Neural progenitor cell (in vitro differentiated cells): ENCODE data around the gene DHCR24. TPM values are rescaled to one million over a fixed set of nuclear protein-coding genes. Genes with fewer than 3 reads are reported as not detected.

Source experiments
- DNase-seq: peaks from one replicate; pipeline ENCODE4 v3.0.0-alpha.2; 2016; ENCODE audit warnings: low spot score
- H2AFZ ChIP-seq: fragments of 200-600 bp; sonication (generic); replicated peaks from 2 replicates; pipeline ENCODE4 v1.6.1; 2016; ENCODE audit warnings: antibody characterized with exemption
- H3F3A ChIP-seq: fragments of 200-600 bp; sonication (generic); 2 replicates; pipeline ENCODE4 v1.6.1; 2016; ENCODE audit warnings: antibody characterized with exemption, low read depth
- H3K27ac ChIP-seq: fragments of 200-600 bp; sonication (generic); 2 replicates; pipeline ENCODE4 v1.5.1; 2016; ENCODE audit warnings: mild to moderate bottlenecking
- H3K27me3 ChIP-seq: fragments of 200-600 bp; sonication (generic); 2 replicates; pipeline ENCODE4 v1.6.1; 2016; ENCODE audit warnings: mild to moderate bottlenecking, moderate library complexity
- H3K36me3 ChIP-seq: fragments of 200-600 bp; sonication (generic); 2 replicates; pipeline ENCODE4 v1.5.1; 2016
- H3K4me1 ChIP-seq: fragments of 200-600 bp; sonication (generic); 2 replicates; pipeline ENCODE4 v1.6.1; 2016; ENCODE audit warnings: mixed run types
- H3K4me2 ChIP-seq: fragments of 200-600 bp; sonication (generic); 2 replicates; pipeline ENCODE4 v1.6.1; 2016
- H3K4me3 ChIP-seq: fragments of 200-600 bp; sonication (generic); 2 replicates; pipeline ENCODE4 v1.5.1; 2016
- H3K79me2 ChIP-seq: fragments of 200-600 bp; sonication (generic); 2 replicates; pipeline ENCODE4 v1.6.1; 2016; ENCODE audit warnings: low read depth
- H3K9ac ChIP-seq: fragments of 200-600 bp; sonication (generic); 2 replicates; pipeline ENCODE4 v1.6.1; 2016
- H3K9me3 ChIP-seq: fragments of 200-600 bp; sonication (generic); 2 replicates; pipeline ENCODE4 v1.5.1; 2016; ENCODE audit warnings: low read depth
- H4K20me1 ChIP-seq: fragments of 200-600 bp; sonication (generic); 2 replicates; pipeline ENCODE4 v1.6.1; 2016; ENCODE audit warnings: low read depth
- H3K27ac Mint-ChIP-seq: 3 replicates; pipeline ENCODE4 v1.8.0; 2021; ENCODE audit warnings: mixed read lengths
- H3K27me3 Mint-ChIP-seq: 2 replicates; pipeline ENCODE4 v1.8.0; 2022; ENCODE audit warnings: low read depth, mild to moderate bottlenecking, inconsistent platforms, moderate library complexity, mixed read lengths; ENCODE audit not compliant: insufficient read depth
- H3K36me3 Mint-ChIP-seq: 3 replicates; pipeline ENCODE4 v1.8.0; 2021; ENCODE audit warnings: mixed read lengths
- H3K4me1 Mint-ChIP-seq: 3 replicates; pipeline ENCODE4 v1.8.0; 2021; ENCODE audit warnings: mixed read lengths
- H3K4me3 Mint-ChIP-seq: 3 replicates; pipeline ENCODE4 v1.8.0; 2021; ENCODE audit warnings: mild to moderate bottlenecking, moderate library complexity, mixed read lengths
- H3K9me3 Mint-ChIP-seq: 3 replicates; pipeline ENCODE4 v1.8.0; 2020; ENCODE audit warnings: mixed read lengths
- EZH2 ChIP-seq: fragments of 200-600 bp; sonication (generic); IDR thresholded peaks from 2 replicates; pipeline ENCODE4 v1.6.1; 2017; ENCODE audit warnings: antibody characterized with exemption, mild to moderate bottlenecking, moderate library complexity
- EZH2phosphoT487 ChIP-seq: fragments of 200-600 bp; sonication (generic); IDR thresholded peaks from 2 replicates; pipeline ENCODE4 v1.6.1; 2017; ENCODE audit warnings: antibody characterized with exemption
- total RNA-seq: library from RNA; depleted of rRNA; stranded (reverse); fragments of >200 nt; gene quantifications from 2 replicates; pipeline ENCODE4 v1.2.3, GENCODE V29; 2015; ENCODE audit warnings: low replicate concordance
- TF ChIP-seq, protein P1 (sequence below): fragments of 200-600 bp; sonication (generic); IDR thresholded peaks from 2 replicates; pipeline ENCODE4 v1.5.1; 2017; ENCODE audit warnings: antibody characterized with exemption, mild to moderate bottlenecking

The DHCR24 gene
- total RNA-seq, 1 donor from 2014 or later = 94.5 TPM

DNA sequence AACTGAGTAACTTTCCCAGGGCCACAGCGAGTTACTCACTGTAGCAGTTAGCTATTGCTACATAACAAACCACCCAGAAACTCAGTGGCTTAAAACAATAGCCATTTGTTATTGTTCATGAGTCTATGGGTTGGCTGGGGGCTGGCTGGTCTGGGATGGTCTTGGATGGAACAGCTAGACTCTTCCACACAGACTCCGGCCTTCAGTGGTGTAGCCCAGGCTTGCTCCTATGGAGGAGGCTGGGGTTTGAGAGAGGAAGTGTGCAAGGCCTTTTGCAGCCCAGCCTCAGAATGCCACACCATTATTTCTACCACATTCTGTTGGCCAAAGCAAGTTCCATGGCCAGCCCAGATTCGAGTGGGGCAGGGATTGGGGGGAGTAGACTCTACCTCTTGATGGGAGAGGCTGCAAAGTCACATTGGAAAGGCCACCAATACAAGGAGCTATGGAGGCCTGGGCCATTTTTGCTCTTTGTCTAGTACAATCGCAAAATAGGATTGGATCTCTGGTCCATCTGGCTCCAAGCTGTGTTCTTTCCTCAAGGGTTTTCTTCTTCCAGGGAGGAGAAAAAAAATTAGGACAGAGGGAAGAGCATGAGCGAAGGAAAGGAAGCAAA is 48.3 kb downstream of the DHCR24 start:
- H3K27me3 Mint-ChIP-seq = peaks cover 7% of the 10 kb centered on the region
- no peaks in the 10 kb centered on the region for H3K4me1 ChIP-seq
- H3K36me3 Mint-ChIP-seq = peaks cover 7% of the 10 kb centered on the region
- no peaks in the 10 kb centered on the region for H3K9me3 ChIP-seq
- no peaks in the 10 kb centered on the region for H3K4me1 Mint-ChIP-seq
- no peak overlapping the region for H3K4me3 Mint-ChIP-seq
- H3K36me3 ChIP-seq = no peaks in the 10 kb centered on the region
- no peaks in the 10 kb centered on the region for H3K79me2 ChIP-seq
- H3K27ac ChIP-seq = no peak overlapping the region
- no peaks in the 10 kb centered on the region for H3K9me3 Mint-ChIP-seq
- H3K27ac Mint-ChIP-seq = no peak overlapping the region
- no peak overlapping the region for H3K4me2 ChIP-seq
- TF ChIP-seq EZH2phosphoT487 (no peak), EZH2 (no peak)
- TF ChIP-seq, protein P1, sequence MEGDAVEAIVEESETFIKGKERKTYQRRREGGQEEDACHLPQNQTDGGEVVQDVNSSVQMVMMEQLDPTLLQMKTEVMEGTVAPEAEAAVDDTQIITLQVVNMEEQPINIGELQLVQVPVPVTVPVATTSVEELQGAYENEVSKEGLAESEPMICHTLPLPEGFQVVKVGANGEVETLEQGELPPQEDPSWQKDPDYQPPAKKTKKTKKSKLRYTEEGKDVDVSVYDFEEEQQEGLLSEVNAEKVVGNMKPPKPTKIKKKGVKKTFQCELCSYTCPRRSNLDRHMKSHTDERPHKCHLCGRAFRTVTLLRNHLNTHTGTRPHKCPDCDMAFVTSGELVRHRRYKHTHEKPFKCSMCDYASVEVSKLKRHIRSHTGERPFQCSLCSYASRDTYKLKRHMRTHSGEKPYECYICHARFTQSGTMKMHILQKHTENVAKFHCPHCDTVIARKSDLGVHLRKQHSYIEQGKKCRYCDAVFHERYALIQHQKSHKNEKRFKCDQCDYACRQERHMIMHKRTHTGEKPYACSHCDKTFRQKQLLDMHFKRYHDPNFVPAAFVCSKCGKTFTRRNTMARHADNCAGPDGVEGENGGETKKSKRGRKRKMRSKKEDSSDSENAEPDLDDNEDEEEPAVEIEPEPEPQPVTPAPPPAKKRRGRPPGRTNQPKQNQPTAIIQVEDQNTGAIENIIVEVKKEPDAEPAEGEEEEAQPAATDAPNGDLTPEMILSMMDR = no peak
- DNase-seq = no peak
- no peak overlapping the region for H3K9ac ChIP-seq
- no peak overlapping the region for H3K4me3 ChIP-seq
- H2AFZ ChIP-seq = no peak overlapping the region
- no peaks in the 10 kb centered on the region for H3K27me3 ChIP-seq
- no peaks in the 10 kb centered on the region for H4K20me1 ChIP-seq
- H3F3A ChIP-seq = no peaks in the 10 kb centered on the region

DNA sequence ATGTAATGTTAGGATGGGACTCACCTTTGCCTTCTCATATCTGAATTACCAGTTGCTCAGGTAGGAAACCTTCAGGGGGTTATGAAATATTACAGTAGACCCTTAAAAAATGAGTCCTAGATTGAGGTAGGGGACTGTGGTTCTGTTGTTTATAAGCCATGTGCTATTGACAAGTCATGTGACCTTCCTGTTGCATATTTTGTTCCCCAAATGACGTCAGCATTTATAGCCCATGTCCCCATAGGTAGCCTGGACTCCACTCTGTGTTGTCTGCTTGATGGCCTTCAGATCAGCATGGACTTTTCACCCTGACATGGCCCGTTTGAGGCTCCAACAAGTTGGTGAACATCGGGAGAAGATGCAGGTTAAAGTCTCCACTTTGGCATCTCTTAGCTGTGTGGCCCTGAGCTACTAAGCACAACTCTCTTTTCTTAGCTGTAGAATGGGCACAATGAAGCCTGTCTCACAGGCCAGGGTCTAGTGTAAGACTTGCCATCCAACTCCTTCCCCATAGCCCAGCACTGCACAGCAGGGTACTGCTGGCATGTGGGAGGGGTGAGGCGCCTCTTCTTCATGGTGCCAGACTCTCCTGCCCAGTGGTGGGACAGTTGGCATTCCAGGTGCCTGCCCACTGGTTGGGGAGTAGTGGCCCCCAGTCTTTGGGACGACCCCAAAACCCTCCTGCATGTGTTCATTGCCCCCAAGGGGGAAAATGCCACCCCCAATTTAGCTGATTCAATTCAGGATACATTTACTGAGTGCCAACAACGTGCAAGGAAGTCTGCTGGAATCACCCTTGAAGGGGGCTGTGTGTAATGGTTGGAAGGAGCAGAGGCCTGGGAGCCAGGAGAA is 49.8 kb downstream of the DHCR24 start:
- Histone ChIP-seq H4K20me1 (no peaks in the 10 kb centered on the region), H3F3A (no peaks in the 10 kb centered on the region), H3K27ac (no peak overlapping the region), H3K9ac (no peak overlapping the region), H3K79me2 (no peaks in the 10 kb centered on the region), H3K4me1 (no peaks in the 10 kb centered on the region), H3K36me3 (no peaks in the 10 kb centered on the region), H3K4me3 (no peak overlapping the region), H3K4me2 (no peak overlapping the region), H3K27me3 (no peaks in the 10 kb centered on the region), H3K9me3 (no peaks in the 10 kb centered on the region), H2AFZ (no peak overlapping the region)
- H3K4me3 Mint-ChIP-seq = no peak overlapping the region
- H3K27me3 Mint-ChIP-seq = peaks cover 7% of the 10 kb centered on the region
- H3K27ac Mint-ChIP-seq = no peak overlapping the region
- no peaks in the 10 kb centered on the region for H3K4me1 Mint-ChIP-seq
- DNase-seq = no peak
- no peaks in the 10 kb centered on the region for H3K36me3 Mint-ChIP-seq
- H3K9me3 Mint-ChIP-seq = no peaks in the 10 kb centered on the region
- no peak for TF ChIP-seq EZH2phosphoT487
- TF ChIP-seq EZH2 = no peak
- TF ChIP-seq, protein P1 = no peak

DNA sequence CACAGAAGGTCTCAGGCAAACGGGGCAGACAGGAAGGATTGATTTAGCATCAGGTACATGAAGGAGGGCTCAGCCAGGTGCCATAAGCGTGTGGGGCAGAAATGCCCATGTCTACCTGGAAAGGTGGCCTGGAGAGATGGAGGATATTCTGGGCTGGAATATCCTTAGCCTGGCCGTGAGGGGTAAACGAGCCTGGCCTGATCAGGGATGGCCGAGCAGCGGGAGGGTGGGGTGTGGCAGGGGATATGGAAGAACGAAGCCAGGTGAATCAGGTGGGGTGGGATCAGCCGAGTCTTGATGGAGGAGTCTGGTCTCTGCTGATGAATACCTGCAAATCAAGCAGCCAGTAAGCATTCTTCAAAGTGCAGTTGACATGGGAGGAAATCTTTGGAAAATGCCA is 50.4 kb downstream of the DHCR24 start:
- Histone ChIP-seq H3K9me3 (no peaks in the 10 kb centered on the region), H3K27me3 (no peaks in the 10 kb centered on the region), H3K4me3 (no peak overlapping the region), H4K20me1 (no peaks in the 10 kb centered on the region), H3K79me2 (no peaks in the 10 kb centered on the region), H3K9ac (no peak overlapping the region), H3K36me3 (no peaks in the 10 kb centered on the region), H2AFZ (no peak overlapping the region), H3F3A (no peaks in the 10 kb centered on the region), H3K27ac (no peak overlapping the region), H3K4me2 (no peak overlapping the region), H3K4me1 (no peaks in the 10 kb centered on the region)
- Mint-ChIP-seq H3K4me1 (no peaks in the 10 kb centered on the region), H3K9me3 (peaks cover under 1% of the 10 kb centered on the region), H3K27ac (no peak overlapping the region), H3K27me3 (peaks cover 7% of the 10 kb centered on the region), H3K36me3 (peaks cover under 1% of the 10 kb centered on the region), H3K4me3 (no peak overlapping the region)
- TF ChIP-seq, protein P1 = no peak
- TF ChIP-seq EZH2 (no peak), EZH2phosphoT487 (no peak)
- DNase-seq = no peak
